ENCODE results near the gene TMEM237. TPM values are rescaled to one million over a fixed set of nuclear protein-coding genes. Genes with fewer than 3 reads are reported as not detected.
A peak's percentile ranks its signal among the peaks of the same experiment; 100 is the strongest.

Gene TMEM237
- total and polyA plus RNA-seq, 4 donors, result 1.2 to 5.2 (median 2.2) TPM

DNA sequence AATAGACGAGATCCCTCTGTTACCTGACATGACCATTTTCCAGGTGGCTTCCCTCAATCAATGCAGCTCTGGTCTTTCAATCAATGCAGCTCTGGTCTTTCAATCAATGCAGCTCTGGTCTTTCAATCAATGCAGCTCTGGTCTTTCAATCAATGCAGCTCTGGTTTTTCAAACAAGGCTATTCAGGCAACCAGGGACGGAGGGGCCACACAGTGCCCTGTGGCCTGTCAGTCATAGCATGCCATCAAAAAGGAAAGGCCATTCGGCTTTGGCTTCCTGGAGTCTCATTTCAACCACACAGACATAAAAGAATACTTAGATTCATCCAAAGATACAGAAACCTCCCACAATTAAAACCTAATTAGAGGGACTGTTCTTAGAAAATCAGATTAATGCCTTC is 41.9 kb upstream of the TMEM237 start (continued):
- TF ChIP-seq, protein P1, sequence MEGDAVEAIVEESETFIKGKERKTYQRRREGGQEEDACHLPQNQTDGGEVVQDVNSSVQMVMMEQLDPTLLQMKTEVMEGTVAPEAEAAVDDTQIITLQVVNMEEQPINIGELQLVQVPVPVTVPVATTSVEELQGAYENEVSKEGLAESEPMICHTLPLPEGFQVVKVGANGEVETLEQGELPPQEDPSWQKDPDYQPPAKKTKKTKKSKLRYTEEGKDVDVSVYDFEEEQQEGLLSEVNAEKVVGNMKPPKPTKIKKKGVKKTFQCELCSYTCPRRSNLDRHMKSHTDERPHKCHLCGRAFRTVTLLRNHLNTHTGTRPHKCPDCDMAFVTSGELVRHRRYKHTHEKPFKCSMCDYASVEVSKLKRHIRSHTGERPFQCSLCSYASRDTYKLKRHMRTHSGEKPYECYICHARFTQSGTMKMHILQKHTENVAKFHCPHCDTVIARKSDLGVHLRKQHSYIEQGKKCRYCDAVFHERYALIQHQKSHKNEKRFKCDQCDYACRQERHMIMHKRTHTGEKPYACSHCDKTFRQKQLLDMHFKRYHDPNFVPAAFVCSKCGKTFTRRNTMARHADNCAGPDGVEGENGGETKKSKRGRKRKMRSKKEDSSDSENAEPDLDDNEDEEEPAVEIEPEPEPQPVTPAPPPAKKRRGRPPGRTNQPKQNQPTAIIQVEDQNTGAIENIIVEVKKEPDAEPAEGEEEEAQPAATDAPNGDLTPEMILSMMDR (IDR thresholded peaks at IDR 0.05; ENCODE audit: low read depth, low read length, missing input control), result no peak
- TF ChIP-seq, protein P2, sequence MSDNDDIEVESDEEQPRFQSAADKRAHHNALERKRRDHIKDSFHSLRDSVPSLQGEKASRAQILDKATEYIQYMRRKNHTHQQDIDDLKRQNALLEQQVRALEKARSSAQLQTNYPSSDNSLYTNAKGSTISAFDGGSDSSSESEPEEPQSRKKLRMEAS (IDR thresholded peaks at IDR 0.05), result no peak

GRCh38 chr2:201680743-201681142 is 37.4 kb upstream of the TMEM237 start:
- H3K9me3 ChIP-seq (ENCODE audit: control insufficient read depth in 4 of 4, low read length in 3 of 4), result no peaks in the 10 kb centered on the region
- no peaks in the 10 kb centered on the region for H3K4me1 ChIP-seq (ENCODE audit: control insufficient read depth in 4 of 4, insufficient read depth in 4 of 4, low read length in 3 of 4)
- TF ChIP-seq, protein P1 (IDR thresholded peaks at IDR 0.05; ENCODE audit: low read depth, low read length, missing input control), result peak; percentile 10
- TF ChIP-seq, protein P3, sequence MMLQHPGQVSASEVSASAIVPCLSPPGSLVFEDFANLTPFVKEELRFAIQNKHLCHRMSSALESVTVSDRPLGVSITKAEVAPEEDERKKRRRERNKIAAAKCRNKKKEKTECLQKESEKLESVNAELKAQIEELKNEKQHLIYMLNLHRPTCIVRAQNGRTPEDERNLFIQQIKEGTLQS (IDR thresholded peaks at IDR 0.05), result no peak
- peak in 1 of 2 donors; percentile 8 for TF ChIP-seq RAD21 (IDR thresholded peaks at IDR 0.05)
- H3K27me3 ChIP-seq (ENCODE audit: control insufficient read depth in 4 of 4, insufficient read depth in 4 of 4, low read length in 3 of 4), result no peaks in the 10 kb centered on the region
- peak; percentile 37 for DNase-seq (ENCODE audit: low spot score)
- H3K9ac ChIP-seq (ENCODE audit: low read depth in 1 of 2, low read length in 2 of 2), result no peak overlapping the region
- 60% methylated on average over 9 of the region's 9 CpGs for WGBS
- no peak overlapping the region for H3K27ac ChIP-seq (ENCODE audit: low read depth in 1 of 2, low read length in 2 of 2)
- H3K36me3 ChIP-seq (ENCODE audit: control insufficient read depth in 4 of 4, insufficient read depth in 3 of 4, low read depth in 1 of 4, low read length in 3 of 4), result no peaks in the 10 kb centered on the region
- H3K4me3 ChIP-seq (ENCODE audit: low read depth in 1 of 3, low read length in 3 of 3), result no peak overlapping the region

DNA sequence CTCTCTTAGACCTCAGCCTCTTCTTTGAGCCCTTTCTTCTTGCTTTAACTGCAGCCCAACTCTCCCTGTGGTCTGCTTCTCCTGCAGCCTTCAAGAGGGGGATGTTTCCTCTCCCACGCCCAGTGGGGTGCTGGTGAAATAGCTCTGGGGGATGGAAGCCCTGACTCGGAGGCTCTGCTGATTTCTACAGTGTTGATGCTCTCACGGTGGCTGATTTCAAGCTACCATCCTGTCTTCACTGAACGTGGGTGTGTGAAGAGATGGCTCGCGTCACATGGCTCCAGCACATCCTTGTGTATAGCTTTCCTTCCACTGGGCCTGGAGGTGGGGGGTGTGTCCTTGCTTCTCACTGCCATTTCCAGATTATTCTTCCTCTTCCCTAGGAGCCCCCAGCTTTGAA is 35.1 kb upstream of the TMEM237 start:
- TF ChIP-seq JUND (IDR thresholded peaks at IDR 0.05), result no peak
- no peak for TF ChIP-seq FOXA1 (IDR thresholded peaks at IDR 0.05)
- TF ChIP-seq, protein P3 (IDR thresholded peaks at IDR 0.05), result no peak
- TF ChIP-seq FOXA2 (IDR thresholded peaks at IDR 0.05), result no peak
- TF ChIP-seq EGR1 (IDR thresholded peaks at IDR 0.05; ENCODE audit: low read depth in 2 of 2), result no peak
- TF ChIP-seq RXRA (IDR thresholded peaks at IDR 0.05), result no peak
- TF ChIP-seq YY1 (IDR thresholded peaks at IDR 0.05), result no peak
- TF ChIP-seq RAD21 (IDR thresholded peaks at IDR 0.05), result no peak
- TF ChIP-seq, protein P2 (IDR thresholded peaks at IDR 0.05), result no peak
- no peak for TF ChIP-seq HNF4A (conservative IDR thresholded peaks at IDR 0.05)
- no peak for TF ChIP-seq SP1 (IDR thresholded peaks at IDR 0.05)
- TF ChIP-seq, protein P1 (IDR thresholded peaks at IDR 0.05; ENCODE audit: low read depth, low read length, missing input control), result no peak
- Histone ChIP-seq H3K9me3 (ENCODE audit: control insufficient read depth in 4 of 4, low read length in 3 of 4) (no peaks in the 10 kb centered on the region), H3K4me1 (ENCODE audit: control insufficient read depth in 4 of 4, insufficient read depth in 4 of 4, low read length in 3 of 4) (no peaks in the 10 kb centered on the region), H3K27me3 (ENCODE audit: control insufficient read depth in 4 of 4, insufficient read depth in 4 of 4, low read length in 3 of 4) (no peaks in the 10 kb centered on the region), H3K27ac (ENCODE audit: low read depth in 1 of 2, low read length in 2 of 2) (no peak overlapping the region), H3K36me3 (ENCODE audit: control insufficient read depth in 4 of 4, insufficient read depth in 3 of 4, low read depth in 1 of 4, low read length in 3 of 4) (no peaks in the 10 kb centered on the region), H3K4me3 (ENCODE audit: low read depth in 1 of 3, low read length in 3 of 3) (no peak overlapping the region), H3K9ac (ENCODE audit: low read depth in 1 of 2, low read length in 2 of 2) (no peak overlapping the region)
- 83% methylated on average over 6 of the region's 6 CpGs for WGBS
- no peak for DNase-seq (ENCODE audit: low spot score)

Measured in liver (tissue), 9 donors.